ENCODE data around the gene PSEN1. TPM values are rescaled to one million over a fixed set of nuclear protein-coding genes. Genes with fewer than 3 reads are reported as not detected.
A peak's percentile ranks its signal among the peaks of the same experiment; 100 is the strongest.

PSEN1 gene
- total and polyA plus RNA-seq, 12 donors, result 15.7 to 83.8 (median 51.2) TPM

- Histone ChIP-seq H3K4me1 (replicated peaks in 1 of 2) (peaks cover 21 to 39% of the 10 kb centered on the region in 2 donors), H3K4me3 (peak overlapping the region in 2 of 4 donors; percentile 26 to 68), H3K27me3 (peaks cover 7% of the 10 kb centered on the region), H3K9me3 (replicated peaks in 1 of 3) (no peaks in the 10 kb centered on the region), H3K27ac (peak overlapping the region in 1 of 5 donors; percentile 63), H3K36me3 (replicated peaks in 1 of 2) (no peaks in the 10 kb centered on the region)
- no peak for DNase-seq
- WGBS, 4 donors, result 1 to 12% (median 2%) methylated on average over 10 to 73 of the region's 73 CpGs
- intact Hi-C loops (cut with DNase I), result no loop called here
- TF ChIP-seq POLR2A (IDR thresholded peaks at IDR 0.05) (no peak), CTCF (IDR thresholded peaks at IDR 0.05) (no peak)
Observed at GRCh38 chr14:73237786-73238423, 101.6 kb downstream of the PSEN1 start.

- DNase-seq, result no peak
- Histone ChIP-seq H3K36me3 (replicated peaks in 1 of 2) (no peaks in the 10 kb centered on the region), H3K27me3 (peaks cover 7% of the 10 kb centered on the region), H3K4me1 (replicated peaks in 1 of 2) (peaks cover 21 to 39% of the 10 kb centered on the region in 2 donors), H3K4me3 (peak overlapping the region in 2 of 4 donors; percentile 26 to 68), H3K27ac (peak overlapping the region in 1 of 5 donors; percentile 63), H3K9me3 (replicated peaks in 1 of 3) (no peaks in the 10 kb centered on the region)
- 33 to 55% (median 40%) methylated on average over 9 to 10 of the region's 10 CpGs for WGBS, 4 donors
- TF ChIP-seq POLR2A (IDR thresholded peaks at IDR 0.05), result no peak
- TF ChIP-seq CTCF (IDR thresholded peaks at IDR 0.05), result no peak
- intact Hi-C loops (cut with DNase I), result no loop called here
Observed at GRCh38 chr14:73238424-73238852, 102.1 kb downstream of the PSEN1 start.

GRCh38 chr14:73238941-73239340 is 102.6 kb downstream of the PSEN1 start:
- Histone ChIP-seq H3K9me3 (replicated peaks in 1 of 3) (no peaks in the 10 kb centered on the region), H3K36me3 (replicated peaks in 1 of 2) (no peaks in the 10 kb centered on the region), H3K4me1 (replicated peaks in 1 of 2) (peaks cover 21 to 39% of the 10 kb centered on the region in 2 donors), H3K4me3 (peak overlapping the region in 1 of 4 donors; percentile 68), H3K27me3 (peaks cover 7% of the 10 kb centered on the region), H3K27ac (no peak overlapping the region)
- WGBS, 4 donors, result 80 to 83% (median 81%) methylated on average over 10 to 11 of the region's 11 CpGs
- no peak for DNase-seq
- TF ChIP-seq CTCF (IDR thresholded peaks at IDR 0.05) (no peak), POLR2A (IDR thresholded peaks at IDR 0.05) (no peak)
- intact Hi-C loops (cut with DNase I), result no loop called here

GRCh38 chr14:73239393-73240241 is 103.3 kb downstream of the PSEN1 start:
- H3K36me3 ChIP-seq (replicated peaks in 1 of 2), result no peaks in the 10 kb centered on the region
- peak overlapping the region in 1 of 4 donors; percentile 48 for H3K4me3 ChIP-seq
- H3K9me3 ChIP-seq (replicated peaks in 1 of 3), result no peaks in the 10 kb centered on the region
- intact Hi-C loops (cut with DNase I), result no loop called here
- H3K27me3 ChIP-seq, result peaks cover 7% of the 10 kb centered on the region
- WGBS, 4 donors, result 10 to 51% (median 18%) methylated on average over 9 to 48 of the region's 48 CpGs
- peak overlapping the region in 1 of 5 donors; percentile 19 for H3K27ac ChIP-seq
- peaks cover 21 to 39% of the 10 kb centered on the region in 2 donors for H3K4me1 ChIP-seq (replicated peaks in 1 of 2)
- no peak for TF ChIP-seq CTCF (IDR thresholded peaks at IDR 0.05)
- no peak for TF ChIP-seq POLR2A (IDR thresholded peaks at IDR 0.05)
- DNase-seq, result peak; percentile 40 to 67 (median 59)
